Measurements from ENCODE around the gene GNAS. TPM values are rescaled to one million over a fixed set of nuclear protein-coding genes. Genes with fewer than 3 reads are reported as not detected.
A peak's percentile ranks its signal among the peaks of the same experiment; 100 is the strongest.

Gene GNAS
- polyA plus RNA-seq, 6 donors from 2014 or later: 133 to 298 (median 194) TPM

- Mint-ChIP-seq H3K27me3 (no peaks in the 10 kb centered on the region), H3K9me3 (peaks cover 0 to 2% (median 0%) of the 10 kb centered on the region in 7 donors), H3K4me3 (peak overlapping the region; percentile 86 to 98 (median 94)), H3K4me1 (peaks cover 42 to 52% (median 50%) of the 10 kb centered on the region in 3 donors), H3K27ac (peak overlapping the region; percentile 95 to 99 (median 98)), H3K36me3 (peaks cover 0 to 9% of the 10 kb centered on the region in 2 donors)
- DNase-seq: peak; percentile 65
- peak; percentile 15 to 22 for ATAC-seq (ENCODE audit: low read depth in 2 of 2)
Observed at GRCh38 chr20:58892141-58892931, 39.8 kb downstream of the GNAS start.

GRCh38 chr20:58892932-58893224 lies 40.4 kb downstream of the GNAS start:
- Mint-ChIP-seq H3K36me3 (peaks cover 0 to 9% of the 10 kb centered on the region in 2 donors), H3K9me3 (peaks cover 0 to 2% (median 0%) of the 10 kb centered on the region in 7 donors), H3K4me1 (peaks cover 47 to 54% (median 49%) of the 10 kb centered on the region in 3 donors), H3K27me3 (no peaks in the 10 kb centered on the region), H3K27ac (peak overlapping the region; percentile 95 to 99 (median 98)), H3K4me3 (peak overlapping the region; percentile 86 to 98 (median 94))
- DNase-seq (no peak), ATAC-seq (ENCODE audit: low read depth in 2 of 2) (no peak)

GRCh38 chr20:58893355-58894120 lies 41.0 kb downstream of the GNAS start:
- Mint-ChIP-seq H3K36me3 (peaks cover 0 to 9% of the 10 kb centered on the region in 2 donors), H3K27ac (peak overlapping the region; percentile 37 to 96 (median 67)), H3K4me1 (peaks cover 48 to 58% (median 51%) of the 10 kb centered on the region in 3 donors), H3K9me3 (peaks cover 0 to 2% (median 0%) of the 10 kb centered on the region in 7 donors), H3K4me3 (peak overlapping the region in 7 of 8 donors; percentile 72 to 98 (median 82)), H3K27me3 (no peaks in the 10 kb centered on the region)
- no peak for DNase-seq
- no peak for ATAC-seq (ENCODE audit: low read depth in 2 of 2)

- peak overlapping the region in 7 of 8 donors; percentile 4 to 96 (median 56) for H3K4me3 Mint-ChIP-seq
- H3K36me3 Mint-ChIP-seq: peaks cover 0 to 9% of the 10 kb centered on the region in 2 donors
- no peaks in the 10 kb centered on the region for H3K27me3 Mint-ChIP-seq
- H3K4me1 Mint-ChIP-seq: peaks cover 56 to 65% (median 62%) of the 10 kb centered on the region in 3 donors
- DNase-seq (no peak), ATAC-seq (ENCODE audit: low read depth in 2 of 2) (no peak)
- H3K9me3 Mint-ChIP-seq: no peaks in the 10 kb centered on the region
- H3K27ac Mint-ChIP-seq: peak overlapping the region in 5 of 6 donors; percentile 20 to 96 (median 50)
Observed at GRCh38 chr20:58894652-58895447, 42.3 kb downstream of the GNAS start.

GRCh38 chr20:58895448-58896180 lies 43.1 kb downstream of the GNAS start:
- Mint-ChIP-seq H3K27me3 (no peaks in the 10 kb centered on the region), H3K36me3 (peaks cover 0 to 9% of the 10 kb centered on the region in 2 donors)

GRCh38 chr20:58896820-58897219 lies 44.3 kb downstream of the GNAS start:
- no peak for ATAC-seq (ENCODE audit: low read depth in 2 of 2)
- H3K4me1 Mint-ChIP-seq: peaks cover 65 to 82% (median 81%) of the 10 kb centered on the region in 3 donors
- DNase-seq: no peak
- no peaks in the 10 kb centered on the region for H3K27me3 Mint-ChIP-seq
- peak overlapping the region in 2 of 8 donors; percentile 46 to 79 for H3K4me3 Mint-ChIP-seq
- H3K27ac Mint-ChIP-seq: peak overlapping the region in 2 of 6 donors; percentile 44 to 96
- H3K9me3 Mint-ChIP-seq: no peaks in the 10 kb centered on the region
- H3K36me3 Mint-ChIP-seq: peaks cover 0 to 6% of the 10 kb centered on the region in 2 donors

More at GRCh38 chr20:58895448-58896180, 43.1 kb downstream of the GNAS start:
- DNase-seq (no peak), ATAC-seq (ENCODE audit: low read depth in 2 of 2) (no peak)
- peaks cover 58 to 73% (median 70%) of the 10 kb centered on the region in 3 donors for H3K4me1 Mint-ChIP-seq
- peak overlapping the region in 6 of 8 donors; percentile 55 to 86 (median 76) for H3K4me3 Mint-ChIP-seq
- no peaks in the 10 kb centered on the region for H3K9me3 Mint-ChIP-seq
- H3K27ac Mint-ChIP-seq: peak overlapping the region in 5 of 6 donors; percentile 47 to 96 (median 78)

- H3K36me3 Mint-ChIP-seq: no peaks in the 10 kb centered on the region
- peak overlapping the region in 2 of 8 donors; percentile 46 to 60 for H3K4me3 Mint-ChIP-seq
- no peak for ATAC-seq (ENCODE audit: low read depth in 2 of 2)
- no peaks in the 10 kb centered on the region for H3K9me3 Mint-ChIP-seq
- no peak for DNase-seq
- H3K4me1 Mint-ChIP-seq: peaks cover 65 to 87% (median 82%) of the 10 kb centered on the region in 3 donors
- peak overlapping the region in 4 of 6 donors; percentile 56 to 96 (median 71) for H3K27ac Mint-ChIP-seq
- no peaks in the 10 kb centered on the region for H3K27me3 Mint-ChIP-seq
Observed at GRCh38 chr20:58897488-58897887, 45.0 kb downstream of the GNAS start.

GRCh38 chr20:58898629-58899408 lies 46.3 kb downstream of the GNAS start:
- Mint-ChIP-seq H3K4me3 (no peak overlapping the region), H3K27me3 (no peaks in the 10 kb centered on the region), H3K4me1 (peaks cover 63 to 88% (median 80%) of the 10 kb centered on the region in 3 donors), H3K27ac (peak overlapping the region in 4 of 6 donors; percentile 43 to 87 (median 70)), H3K36me3 (peaks cover 4 to 6% of the 10 kb centered on the region in 2 donors), H3K9me3 (no peaks in the 10 kb centered on the region)
- DNase-seq (no peak), ATAC-seq (ENCODE audit: low read depth in 2 of 2) (no peak)

GRCh38 chr20:58899512-58899911 lies 47.0 kb downstream of the GNAS start:
- DNase-seq (no peak), ATAC-seq (ENCODE audit: low read depth in 2 of 2) (no peak)
- Mint-ChIP-seq H3K4me1 (peaks cover 64 to 82% (median 78%) of the 10 kb centered on the region in 3 donors), H3K36me3 (peaks cover 7 to 8% of the 10 kb centered on the region in 2 donors), H3K4me3 (no peak overlapping the region), H3K9me3 (no peaks in the 10 kb centered on the region), H3K27me3 (no peaks in the 10 kb centered on the region), H3K27ac (peak overlapping the region in 5 of 6 donors; percentile 24 to 93 (median 86))

GRCh38 chr20:58900397-58900796 lies 47.9 kb downstream of the GNAS start:
- no peaks in the 10 kb centered on the region for H3K27me3 Mint-ChIP-seq

GRCh38 chr20:58901488-58902402 lies 49.2 kb downstream of the GNAS start:
- Mint-ChIP-seq H3K4me1 (peaks cover 54 to 72% (median 61%) of the 10 kb centered on the region in 3 donors), H3K9me3 (no peaks in the 10 kb centered on the region)
- ATAC-seq (ENCODE audit: low read depth in 2 of 2): peak; percentile 16 to 40

More at GRCh38 chr20:58900397-58900796, 47.9 kb downstream of the GNAS start:
- DNase-seq: no peak
- Mint-ChIP-seq H3K36me3 (peaks cover 8 to 16% of the 10 kb centered on the region in 2 donors), H3K4me1 (peaks cover 56 to 76% (median 69%) of the 10 kb centered on the region in 3 donors), H3K27ac (peak overlapping the region in 4 of 6 donors; percentile 30 to 86 (median 48)), H3K9me3 (no peaks in the 10 kb centered on the region), H3K4me3 (no peak overlapping the region)
- ATAC-seq (ENCODE audit: low read depth in 2 of 2): no peak

More at GRCh38 chr20:58901488-58902402, 49.2 kb downstream of the GNAS start:
- no peak for DNase-seq
- Mint-ChIP-seq H3K27me3 (no peaks in the 10 kb centered on the region), H3K27ac (peak overlapping the region; percentile 9 to 79 (median 59)), H3K4me3 (peak overlapping the region in 2 of 8 donors; percentile 9 to 40), H3K36me3 (peaks cover 14 to 24% of the 10 kb centered on the region in 2 donors)

Measured in naive B cell (primary cell).